ENCODE results near the gene BACH1.

Gene BACH1

DNA sequence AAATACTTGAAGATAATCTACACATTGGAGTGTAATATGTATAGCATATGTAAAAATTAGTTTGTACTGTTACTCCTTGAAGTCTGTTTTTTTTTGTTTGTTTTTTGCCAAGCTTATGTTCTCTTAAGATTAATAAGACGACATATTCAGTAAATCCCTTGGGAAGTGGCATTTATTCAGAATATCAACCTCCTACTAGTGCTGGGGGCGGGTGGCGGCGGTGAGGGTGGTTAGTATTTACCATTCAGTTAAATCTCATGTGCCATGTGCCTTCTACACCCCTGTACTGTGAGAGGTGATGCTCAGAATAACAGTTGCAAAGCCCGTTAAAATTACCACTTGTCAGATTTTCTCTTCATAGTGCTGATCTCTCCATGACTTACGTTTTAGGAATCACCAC is 3.0 kb downstream of the BACH1 start:
- TF ChIP-seq FOXM1 (IDR thresholded peaks at IDR 0.05; ENCODE audit: borderline replicate concordance, low read depth), result no peak
- no peak for TF ChIP-seq TCF12 (IDR thresholded peaks at IDR 0.05; ENCODE audit: low read depth)
- TF ChIP-seq, protein P1, sequence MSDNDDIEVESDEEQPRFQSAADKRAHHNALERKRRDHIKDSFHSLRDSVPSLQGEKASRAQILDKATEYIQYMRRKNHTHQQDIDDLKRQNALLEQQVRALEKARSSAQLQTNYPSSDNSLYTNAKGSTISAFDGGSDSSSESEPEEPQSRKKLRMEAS (IDR thresholded peaks at IDR 0.05), result no peak
- TF ChIP-seq EP300 (IDR thresholded peaks at IDR 0.05; ENCODE audit: borderline replicate concordance), result no peak
- TF ChIP-seq, protein P2, sequence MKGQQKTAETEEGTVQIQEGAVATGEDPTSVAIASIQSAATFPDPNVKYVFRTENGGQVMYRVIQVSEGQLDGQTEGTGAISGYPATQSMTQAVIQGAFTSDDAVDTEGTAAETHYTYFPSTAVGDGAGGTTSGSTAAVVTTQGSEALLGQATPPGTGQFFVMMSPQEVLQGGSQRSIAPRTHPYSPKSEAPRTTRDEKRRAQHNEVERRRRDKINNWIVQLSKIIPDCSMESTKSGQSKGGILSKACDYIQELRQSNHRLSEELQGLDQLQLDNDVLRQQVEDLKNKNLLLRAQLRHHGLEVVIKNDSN (IDR thresholded peaks at IDR 0.05), result no peak
- TF ChIP-seq TEAD4 (IDR thresholded peaks at IDR 0.05), result no peak
- no peak for TF ChIP-seq EGR1 (IDR thresholded peaks at IDR 0.05)
- TF ChIP-seq NFIC (IDR thresholded peaks at IDR 0.05), result no peak
- TF ChIP-seq ZBTB7A (IDR thresholded peaks at IDR 0.05; ENCODE audit: low read depth), result no peak
- no peak for TF ChIP-seq RAD21 (IDR thresholded peaks at IDR 0.05; ENCODE audit: low read depth)
- TF ChIP-seq CEBPB (IDR thresholded peaks at IDR 0.05), result no peak
- no peak for TF ChIP-seq CREB1 (IDR thresholded peaks at IDR 0.05; ENCODE audit: low read depth)
- no peak for TF ChIP-seq YY1 (IDR thresholded peaks at IDR 0.05; ENCODE audit: low read depth)
- TF ChIP-seq TAF1 (IDR thresholded peaks at IDR 0.05; ENCODE audit: low read depth), result no peak
- TF ChIP-seq, protein P3, sequence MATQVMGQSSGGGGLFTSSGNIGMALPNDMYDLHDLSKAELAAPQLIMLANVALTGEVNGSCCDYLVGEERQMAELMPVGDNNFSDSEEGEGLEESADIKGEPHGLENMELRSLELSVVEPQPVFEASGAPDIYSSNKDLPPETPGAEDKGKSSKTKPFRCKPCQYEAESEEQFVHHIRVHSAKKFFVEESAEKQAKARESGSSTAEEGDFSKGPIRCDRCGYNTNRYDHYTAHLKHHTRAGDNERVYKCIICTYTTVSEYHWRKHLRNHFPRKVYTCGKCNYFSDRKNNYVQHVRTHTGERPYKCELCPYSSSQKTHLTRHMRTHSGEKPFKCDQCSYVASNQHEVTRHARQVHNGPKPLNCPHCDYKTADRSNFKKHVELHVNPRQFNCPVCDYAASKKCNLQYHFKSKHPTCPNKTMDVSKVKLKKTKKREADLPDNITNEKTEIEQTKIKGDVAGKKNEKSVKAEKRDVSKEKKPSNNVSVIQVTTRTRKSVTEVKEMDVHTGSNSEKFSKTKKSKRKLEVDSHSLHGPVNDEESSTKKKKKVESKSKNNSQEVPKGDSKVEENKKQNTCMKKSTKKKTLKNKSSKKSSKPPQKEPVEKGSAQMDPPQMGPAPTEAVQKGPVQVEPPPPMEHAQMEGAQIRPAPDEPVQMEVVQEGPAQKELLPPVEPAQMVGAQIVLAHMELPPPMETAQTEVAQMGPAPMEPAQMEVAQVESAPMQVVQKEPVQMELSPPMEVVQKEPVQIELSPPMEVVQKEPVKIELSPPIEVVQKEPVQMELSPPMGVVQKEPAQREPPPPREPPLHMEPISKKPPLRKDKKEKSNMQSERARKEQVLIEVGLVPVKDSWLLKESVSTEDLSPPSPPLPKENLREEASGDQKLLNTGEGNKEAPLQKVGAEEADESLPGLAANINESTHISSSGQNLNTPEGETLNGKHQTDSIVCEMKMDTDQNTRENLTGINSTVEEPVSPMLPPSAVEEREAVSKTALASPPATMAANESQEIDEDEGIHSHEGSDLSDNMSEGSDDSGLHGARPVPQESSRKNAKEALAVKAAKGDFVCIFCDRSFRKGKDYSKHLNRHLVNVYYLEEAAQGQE (IDR thresholded peaks at IDR 0.05; ENCODE audit: low read depth), result no peak

DNA sequence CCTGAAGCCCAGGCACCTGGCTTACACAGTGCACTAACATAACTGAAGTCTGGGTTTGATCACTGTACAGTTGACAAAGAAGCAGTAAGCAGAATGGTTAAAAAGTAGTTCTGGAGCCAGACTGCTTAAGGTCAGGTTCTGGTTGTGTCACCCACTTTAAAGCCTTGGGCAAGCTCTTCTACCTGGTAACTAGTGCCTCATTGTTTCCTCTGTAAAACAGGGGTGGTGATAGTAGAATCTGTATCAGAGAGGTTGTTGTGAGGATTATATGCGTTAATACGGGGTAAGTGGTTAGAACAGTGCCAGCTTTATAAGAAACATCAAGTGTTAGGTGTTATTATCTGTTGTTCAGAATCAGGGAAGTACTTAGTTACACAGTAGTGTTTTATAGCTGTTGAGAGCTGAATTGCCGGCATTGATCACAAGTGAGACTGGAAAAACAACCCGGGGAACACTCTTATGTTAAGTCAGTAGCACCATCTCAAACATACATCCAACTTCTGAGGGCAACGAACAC is 3.7 kb downstream of the BACH1 start:
- TF ChIP-seq EGR1 (IDR thresholded peaks at IDR 0.05), result no peak

DNA sequence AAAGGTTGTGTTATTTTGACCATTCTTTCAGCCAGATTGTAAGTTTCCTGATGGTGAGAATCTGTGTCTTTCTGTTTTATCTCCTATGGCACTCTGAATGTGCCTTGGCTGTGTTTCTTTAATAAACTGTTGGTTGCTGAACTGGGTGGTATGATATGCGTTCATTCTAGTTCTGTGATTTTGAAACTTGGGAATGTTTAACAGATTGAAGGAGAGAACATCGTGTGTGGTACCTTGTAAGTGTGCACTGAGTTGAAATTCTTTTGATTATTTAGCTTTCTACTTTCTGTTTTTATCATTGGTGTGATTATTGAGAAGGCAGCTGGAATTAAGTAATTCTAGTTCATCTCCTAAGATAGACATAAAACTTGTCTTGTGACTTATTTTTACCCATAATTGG is 4.6 kb downstream of the BACH1 start:
- TF ChIP-seq, protein P3 (IDR thresholded peaks at IDR 0.05; ENCODE audit: low read depth), result no peak
- no peak for TF ChIP-seq ZBTB7A (IDR thresholded peaks at IDR 0.05; ENCODE audit: low read depth)
- no peak for TF ChIP-seq CREB1 (IDR thresholded peaks at IDR 0.05; ENCODE audit: low read depth)
- TF ChIP-seq TCF12 (IDR thresholded peaks at IDR 0.05; ENCODE audit: low read depth), result no peak
- no peak for TF ChIP-seq CEBPB (IDR thresholded peaks at IDR 0.05)
- no peak for TF ChIP-seq FOXM1 (IDR thresholded peaks at IDR 0.05; ENCODE audit: borderline replicate concordance, low read depth)
- TF ChIP-seq, protein P1 (IDR thresholded peaks at IDR 0.05), result no peak
- TF ChIP-seq EP300 (IDR thresholded peaks at IDR 0.05; ENCODE audit: borderline replicate concordance), result no peak
- no peak for TF ChIP-seq RAD21 (IDR thresholded peaks at IDR 0.05; ENCODE audit: low read depth)
- TF ChIP-seq TEAD4 (IDR thresholded peaks at IDR 0.05), result no peak

DNA sequence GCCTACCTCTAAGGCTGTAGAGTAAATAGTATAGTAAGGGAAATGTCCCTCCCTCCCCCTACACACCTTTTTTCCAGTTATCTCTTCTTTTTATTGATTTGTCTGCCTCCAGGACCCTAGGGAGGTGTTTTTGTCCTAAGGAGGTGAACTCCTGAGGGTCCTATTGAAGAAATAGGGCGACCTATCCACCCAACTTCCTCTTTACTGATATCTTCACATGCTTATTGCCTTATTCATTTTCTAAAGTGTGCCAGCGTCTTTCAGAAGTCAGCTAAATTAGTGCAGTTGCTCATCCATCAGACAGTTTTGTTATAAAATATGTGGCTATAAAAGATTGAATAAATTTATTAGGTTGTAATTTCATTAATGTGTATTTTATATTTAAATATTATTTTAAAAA is 5.9 kb downstream of the BACH1 start:
- TF ChIP-seq EP300 (IDR thresholded peaks at IDR 0.05; ENCODE audit: borderline replicate concordance), result no peak
- no peak for TF ChIP-seq EGR1 (IDR thresholded peaks at IDR 0.05)

DNA sequence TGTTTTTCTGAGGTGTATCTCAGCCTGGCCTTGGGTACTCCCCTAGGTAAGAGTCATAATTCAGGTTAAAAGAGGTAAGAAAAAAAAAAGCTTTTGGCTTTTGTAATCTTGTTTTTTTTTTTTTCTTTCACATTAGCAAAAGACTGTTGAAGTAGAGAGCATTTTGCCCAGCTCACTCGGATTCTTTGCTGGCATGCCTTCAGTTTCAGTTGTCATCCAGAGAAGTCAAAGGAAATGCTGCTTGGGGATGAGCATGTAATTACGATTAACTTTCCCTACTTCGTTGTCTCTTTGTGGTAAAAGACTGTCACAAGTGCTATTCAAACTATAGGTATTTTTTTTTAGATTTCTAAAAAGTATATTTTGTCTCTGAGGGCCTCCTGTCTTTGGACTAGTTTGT is 6.3 kb downstream of the BACH1 start:
- TF ChIP-seq ZBTB7A (IDR thresholded peaks at IDR 0.05; ENCODE audit: low read depth), result no peak
- TF ChIP-seq, protein P2 (IDR thresholded peaks at IDR 0.05), result no peak
- no peak for TF ChIP-seq FOXM1 (IDR thresholded peaks at IDR 0.05; ENCODE audit: borderline replicate concordance, low read depth)
- TF ChIP-seq RAD21 (IDR thresholded peaks at IDR 0.05; ENCODE audit: low read depth), result no peak
- no peak for TF ChIP-seq CREB1 (IDR thresholded peaks at IDR 0.05; ENCODE audit: low read depth)
- no peak for TF ChIP-seq TEAD4 (IDR thresholded peaks at IDR 0.05)
- TF ChIP-seq TCF12 (IDR thresholded peaks at IDR 0.05; ENCODE audit: low read depth), result no peak
- no peak for TF ChIP-seq YY1 (IDR thresholded peaks at IDR 0.05; ENCODE audit: low read depth)
- TF ChIP-seq, protein P3 (IDR thresholded peaks at IDR 0.05; ENCODE audit: low read depth), result no peak
- TF ChIP-seq EGR1 (IDR thresholded peaks at IDR 0.05), result no peak
- no peak for TF ChIP-seq TAF1 (IDR thresholded peaks at IDR 0.05; ENCODE audit: low read depth)
- no peak for TF ChIP-seq NFIC (IDR thresholded peaks at IDR 0.05)

All from Ishikawa (cell line).